GM12878 (cell line): ENCODE measurements around the gene CCSER2. TPM values are rescaled to one million over a fixed set of nuclear protein-coding genes. Genes with fewer than 3 reads are reported as not detected.

Experiments used
- ATAC-seq: fragments of 200-7000 bp; cut with Tn5 transposase; 3 replicates; pipeline ENCODE4 v1.9.1; 2020; ENCODE audit warnings: mild to moderate bottlenecking, moderate library complexity
- BruUV-seq: library from RNA; stranded (reverse); fragments of 400-500 nt; replicated peaks from 2 replicates; lab custom pipeline; 2021; lab: Mats Ljungman, UMichigan
- CTCF ChIA-PET: fragments of 300-600 bp; sonication (Branson Sonifier 250); formaldehyde crosslinking; extraction: SDS; loops from one replicate; lab custom pipeline; 2021; ENCODE audit warnings: inconsistent platforms; lab: Yijun Ruan, JAX
- POLR2A ChIA-PET: fragments of 350-600 bp; formaldehyde crosslinking; extraction: SDS; loops from one replicate; lab custom pipeline; 2021; ENCODE audit warnings: inconsistent platforms; lab: Charles Lee
- RAD21 ChIA-PET: fragments of 300-600 bp; sonication (Branson Sonifier 250); formaldehyde crosslinking; loops from one replicate; lab custom pipeline; 2023; ENCODE audit warnings: antibody characterized with exemption; ENCODE audit not compliant: unreplicated experiment; lab: Charles Lee
- SMC1A ChIA-PET: fragments of 300-600 bp; sonication (Branson Sonifier 250); formaldehyde crosslinking; loops from one replicate; lab custom pipeline; 2023; ENCODE audit not compliant: unreplicated experiment, uncharacterized antibody; lab: Charles Lee
- DNase-seq: peaks from one replicate; pipeline ENCODE4 v3.0.0-alpha.2; 2011; ENCODE audit warnings: low read depth, low spot score
- FAIRE-seq: peaks from 3 replicates; lab custom pipeline; 2011; peaks lifted over from hg19 to GRCh38; lab: Jason Lieb, UNC
- H2AFZ ChIP-seq: 2 replicates; pipeline ENCODE4 v1.6.0; 2011; ENCODE audit warnings: low read depth, low read length, control low read depth; ENCODE audit not compliant: control insufficient read depth
- H3K27ac ChIP-seq: 2 replicates; pipeline ENCODE4 v1.5.1; 2011; ENCODE audit warnings: control low read depth; ENCODE audit not compliant: control insufficient read depth, insufficient read depth
- H3K27me3 ChIP-seq, 2 experiments: replicated peaks in 1 of 2; 2 replicates each; pipeline versions ENCODE4 v1.6.0 to v1.6.1; 2011; ENCODE audit warnings: low read length in 1 of 2; ENCODE audit not compliant: control insufficient read depth in 2 of 2, insufficient read depth in 2 of 2
- H3K36me3 ChIP-seq, 2 experiments: 2 replicates each; pipeline ENCODE4 v1.5.1; 2011; ENCODE audit warnings: low read length in 1 of 2; ENCODE audit not compliant: control insufficient read depth in 2 of 2, insufficient read depth in 2 of 2
- H3K4me1 ChIP-seq: 2 replicates; pipeline ENCODE4 v1.6.1; 2011; ENCODE audit warnings: mild to moderate bottlenecking, low read length, moderate library complexity, mixed read lengths; ENCODE audit not compliant: control insufficient read depth, insufficient read depth
- H3K4me2 ChIP-seq: 2 replicates; pipeline ENCODE4 v1.6.0; 2011; ENCODE audit warnings: control low read depth; ENCODE audit not compliant: control insufficient read depth, insufficient read depth
- H3K4me3 ChIP-seq: fragments of 200-600 bp; sonication (generic); 2 replicates; pipeline ENCODE4 v1.5.1; 2016
- H3K79me2 ChIP-seq: 2 replicates; pipeline ENCODE4 v1.6.0; 2011; ENCODE audit warnings: low read length; ENCODE audit not compliant: control insufficient read depth, insufficient read depth
- H3K9ac ChIP-seq: 2 replicates; pipeline ENCODE4 v1.8.0; 2011; ENCODE audit warnings: low read length, control low read depth, mixed read lengths; ENCODE audit not compliant: control insufficient read depth, insufficient read depth
- H3K9me3 ChIP-seq: replicated peaks from 3 replicates; pipeline ENCODE4 v1.5.1; 2011; ENCODE audit warnings: mild to moderate bottlenecking, low read length; ENCODE audit not compliant: control insufficient read depth, insufficient read depth
- H4K20me1 ChIP-seq: 2 replicates; pipeline ENCODE4 v1.6.0; 2011; ENCODE audit not compliant: control insufficient read depth, insufficient read depth
- BACH1 ChIP-seq: fragments of 450-650 bp; IDR thresholded peaks from 2 replicates; pipeline ENCODE4 v1.6.1; 2017; ENCODE audit warnings: mild to moderate bottlenecking, borderline replicate concordance
- E2F4 ChIP-seq: IDR thresholded peaks from 2 replicates; pipeline ENCODE4 v1.6.1; 2012; ENCODE audit warnings: low read depth, low read length, improper control_type of control experiment
- EP300 ChIP-seq, 2 experiments: fragments of 150-350 bp in 1 of 2; IDR thresholded peaks; 2 replicates each; pipeline ENCODE4 v1.6.1; 2011 to 2012; ENCODE audit warnings: low read depth in 2 of 2, low read length in 2 of 2, borderline replicate concordance in 1 of 2, improper control_type of control experiment in 1 of 2, inconsistent platforms in 1 of 2; ENCODE audit not compliant: control insufficient read depth in 1 of 2
- EZH2 ChIP-seq: IDR thresholded peaks from 2 replicates; pipeline ENCODE4 v1.6.1; 2012; ENCODE audit warnings: low read depth, mild to moderate bottlenecking, control low read depth, inconsistent platforms, low read length, borderline replicate concordance; ENCODE audit not compliant: control insufficient read depth
- NFYA ChIP-seq: IDR thresholded peaks from 2 replicates; pipeline ENCODE4 v1.6.1; 2011; ENCODE audit warnings: low read depth, mild to moderate bottlenecking, low read length, improper control_type of control experiment, borderline replicate concordance
- PBX3 ChIP-seq: IDR thresholded peaks from 2 replicates; pipeline ENCODE4 v1.6.1; 2011; ENCODE audit warnings: mild to moderate bottlenecking, low read depth, low read length, moderate library complexity; ENCODE audit not compliant: insufficient replicate concordance
- POU2F2 ChIP-seq: IDR thresholded peaks from 3 replicates; pipeline ENCODE4 v1.6.1; 2011; ENCODE audit warnings: low read depth, mild to moderate bottlenecking, low read length, borderline replicate concordance
- RUNX3 ChIP-seq: IDR thresholded peaks from 2 replicates; pipeline ENCODE4 v1.6.1; 2012; ENCODE audit warnings: low read length, inconsistent platforms
- SMAD5 ChIP-seq: IDR thresholded peaks from 2 replicates; pipeline ENCODE4 v1.6.1; 2016; ENCODE audit warnings: antibody characterized with exemption, low read depth
- SMC3 ChIP-seq: IDR thresholded peaks from 2 replicates; pipeline ENCODE4 v1.6.1; 2011; ENCODE audit warnings: low read length, improper control_type of control experiment, borderline replicate concordance
- SREBF1 ChIP-seq: IDR thresholded peaks from 2 replicates; pipeline ENCODE4 v1.6.1; 2012; ENCODE audit warnings: mild to moderate bottlenecking, low read length
- ZBTB11 ChIP-seq: fragments of 450-650 bp; formaldehyde crosslinking; IDR thresholded peaks from 2 replicates; pipeline ENCODE4 v1.5.0; 2022; ENCODE audit warnings: mild to moderate bottlenecking, missing genetic modification characterization
- ZNF687 ChIP-seq: fragments of 450-650 bp; IDR thresholded peaks from 2 replicates; pipeline ENCODE4 v1.6.1; 2017; ENCODE audit warnings: mild to moderate bottlenecking, moderate library complexity
- in situ Hi-C: fragments of 300-500 bp; cut with MboI; formaldehyde crosslinking; loops from 9 replicates; pipeline ENCODE4 v1.14.3; 2018; ENCODE audit warnings: mixed read lengths
- intact Hi-C: fragments of 100-400 bp; cut with micrococcal nuclease; formaldehyde crosslinking; loops from one replicate; pipeline ENCODE4 v1.14.2; 2022; ENCODE audit not compliant: unreplicated experiment
- polyA plus RNA-seq, 11 experiments: library from polyadenylated mRNA; depleted of rRNA in 4 of 11; unstranded in 6 of 11; stranded (reverse) in 5 of 11; fragments of >200 nt; fragmentation: Nextera tagmentation in 4 of 11; fragmentation: Illumina TruSeq in 1 of 11; extraction: Ambion mirVana in 4 of 11; extraction: Trizol in 1 of 11; gene quantifications; 1 replicate in 1 of 11; 2 replicates in 10 of 11; pipeline versions ENCODE4 v1.2.1 to v1.2.3, GENCODE V29; 2011 to 2016; ENCODE audit warnings: inconsistent platforms in 2 of 11, missing spikeins in 2 of 11, low read depth in 1 of 11
- total RNA-seq, 4 experiments: library from RNA; depleted of rRNA in 3 of 4; stranded (reverse); fragments of >200 nt in 3 of 4; fragmentation: Illumina TruSeq in 1 of 4; extraction: Trizol in 1 of 4; gene quantifications; 2 replicates each; pipeline versions ENCODE4 v1.2.1 to v1.2.3, GENCODE V29; 2013 to 2021

Gene CCSER2
- total and polyA plus RNA-seq, 10 of the 15 experiments (the other 5 are each of a cell fraction or from before 2014, with no cell fraction given), result 4.7 to 18.8 (median 13.2) TPM

GRCh38 chr10:84545651-84546050 is 217.3 kb downstream of the CCSER2 start:
- Histone ChIP-seq H3K9ac (no peak overlapping the region), H3K27me3 (peaks cover 0 to 3% of the 10 kb centered on the region in 2 experiments; a peak in 1 of 4 replicates), H3K27ac (no peak overlapping the region), H3K4me3 (no peak overlapping the region), H3K36me3 (no peaks in the 10 kb centered on the region), H3K4me2 (no peak overlapping the region), H3K9me3 (no peaks in the 10 kb centered on the region), H3K79me2 (no peaks in the 10 kb centered on the region), H3K4me1 (no peaks in the 10 kb centered on the region), H2AFZ (no peak overlapping the region), H4K20me1 (no peaks in the 10 kb centered on the region)
- POLR2A ChIA-PET, result no interaction called here
- in situ Hi-C loops, result no loop called here
- FAIRE-seq (no peak), ATAC-seq (no peak), DNase-seq (no peak)
- SMC1A ChIA-PET, result no interaction called here
- intact Hi-C loops, result no loop called here
- BruUV-seq, result no TSS peak
- RAD21 ChIA-PET, result no interaction called here
- CTCF ChIA-PET, result no interaction called here
- TF ChIP-seq PBX3 (no peak), BACH1 (no peak), POU2F2 (no peak), SMC3 (no peak), ZBTB11 (CRISPR knock-in tag) (no peak), NFYA (no peak), SMAD5 (no peak), E2F4 (no peak), SREBF1 (no peak), EZH2 (no peak), EP300 (IDR thresholded peaks at IDR 0.05; ENCODE audit: borderline replicate concordance in 1 of 2, control insufficient read depth in 1 of 2, low read depth in 2 of 2, low read length in 2 of 2) (no peak), RUNX3 (no peak), ZNF687 (no peak)
